Ovary (tissue), 3 donors: ENCODE data around the gene CPNE4.

Experiments
- EP300 ChIP-seq: sonication (generic); formaldehyde crosslinking; IDR thresholded peaks from one replicate; pipeline ENCODE4 v1.6.1; 2017; ENCODE audit warnings: antibody characterized with exemption
- TF ChIP-seq, protein P1 (sequence below), 3 donors: fragments of 450-650 bp in 2 of 3; fragments of 200-600 bp in 1 of 3; IDR thresholded peaks; one replicate each; pipeline versions ENCODE4 v1.5.1 to v1.8.0; 2016 to 2022; ENCODE audit warnings: antibody characterized with exemption in 3 of 3, mild to moderate bottlenecking in 1 of 3
- donor health status: DM: no; HTN: no; CAD: no.

DNA sequence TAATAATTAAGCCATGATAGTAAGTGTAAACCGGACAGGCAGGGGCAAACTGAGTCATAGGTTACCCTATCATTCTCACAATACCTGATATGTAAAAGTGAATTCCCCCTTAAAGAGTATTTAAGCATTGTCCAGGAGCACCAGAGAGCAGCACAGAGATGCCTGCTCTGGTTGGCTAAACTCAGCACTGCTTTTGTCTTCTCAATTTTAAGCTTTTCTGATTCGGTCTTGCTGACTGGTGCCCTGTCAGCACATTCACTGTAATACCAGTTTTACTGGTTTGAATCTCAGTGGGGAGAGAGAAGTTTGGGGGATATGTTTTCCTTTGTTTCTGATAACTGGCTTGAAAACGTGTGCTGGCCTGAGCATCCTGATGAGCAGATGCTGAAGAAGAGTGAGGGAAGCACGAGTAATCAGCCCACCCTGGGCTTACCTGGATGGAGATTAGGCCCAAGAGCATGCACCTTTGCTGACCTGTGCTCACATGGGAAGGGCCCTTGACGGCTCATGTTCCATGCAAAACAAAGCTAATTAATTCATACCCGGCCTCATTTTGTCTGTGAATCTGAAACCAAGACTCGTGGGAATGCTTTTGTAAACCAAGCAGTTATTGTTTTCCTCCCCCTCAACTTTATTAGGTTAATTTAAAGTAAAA is 323.6 kb downstream of the CPNE4 start:
- TF ChIP-seq, protein P1, sequence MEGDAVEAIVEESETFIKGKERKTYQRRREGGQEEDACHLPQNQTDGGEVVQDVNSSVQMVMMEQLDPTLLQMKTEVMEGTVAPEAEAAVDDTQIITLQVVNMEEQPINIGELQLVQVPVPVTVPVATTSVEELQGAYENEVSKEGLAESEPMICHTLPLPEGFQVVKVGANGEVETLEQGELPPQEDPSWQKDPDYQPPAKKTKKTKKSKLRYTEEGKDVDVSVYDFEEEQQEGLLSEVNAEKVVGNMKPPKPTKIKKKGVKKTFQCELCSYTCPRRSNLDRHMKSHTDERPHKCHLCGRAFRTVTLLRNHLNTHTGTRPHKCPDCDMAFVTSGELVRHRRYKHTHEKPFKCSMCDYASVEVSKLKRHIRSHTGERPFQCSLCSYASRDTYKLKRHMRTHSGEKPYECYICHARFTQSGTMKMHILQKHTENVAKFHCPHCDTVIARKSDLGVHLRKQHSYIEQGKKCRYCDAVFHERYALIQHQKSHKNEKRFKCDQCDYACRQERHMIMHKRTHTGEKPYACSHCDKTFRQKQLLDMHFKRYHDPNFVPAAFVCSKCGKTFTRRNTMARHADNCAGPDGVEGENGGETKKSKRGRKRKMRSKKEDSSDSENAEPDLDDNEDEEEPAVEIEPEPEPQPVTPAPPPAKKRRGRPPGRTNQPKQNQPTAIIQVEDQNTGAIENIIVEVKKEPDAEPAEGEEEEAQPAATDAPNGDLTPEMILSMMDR (IDR thresholded peaks at IDR 0.05): no peak
- TF ChIP-seq EP300: no peak
